GM03348 (cell line): ENCODE results near the gene THADA.
"Not testable (repeated sequence)": the region's sequence is repeated elsewhere in the genome, so short reads cannot be mapped to it uniquely, and the experiment has no call there.

Experiments used
- DNase-seq: peaks from one replicate; pipeline ENCODE4 v3.0.0; 2012; ENCODE audit warnings: low spot score

The THADA gene

GRCh38 chr2:43207553-43208300 lies 388.1 kb downstream of the THADA start:
- DNase-seq = no peak

GRCh38 chr2:43206602-43207001 lies 389.2 kb downstream of the THADA start:
- DNase-seq = no peak

DNA sequence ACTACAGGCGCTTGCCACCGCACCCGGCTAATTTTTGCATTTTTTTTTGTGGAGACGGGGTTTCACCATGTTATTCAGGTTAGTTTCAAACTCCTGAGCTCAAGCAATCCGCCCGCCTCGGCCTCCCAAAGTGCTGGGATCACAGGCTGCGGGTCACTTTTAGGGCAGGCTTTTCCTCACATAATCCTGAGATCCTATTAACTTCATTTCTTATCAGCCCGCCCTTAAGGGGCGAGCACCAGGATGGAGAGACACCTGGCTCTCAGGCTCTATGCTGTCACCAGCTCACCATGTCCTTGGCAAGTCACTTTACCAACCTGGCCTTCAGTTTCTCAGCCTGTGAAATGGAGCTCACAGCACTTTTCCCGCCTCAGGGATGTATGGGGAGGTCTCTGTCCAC lies 392.5 kb downstream of the THADA start:
- no peak for DNase-seq

GRCh38 chr2:43202289-43202688 lies 393.5 kb downstream of the THADA start:
- DNase-seq = no peak

DNA sequence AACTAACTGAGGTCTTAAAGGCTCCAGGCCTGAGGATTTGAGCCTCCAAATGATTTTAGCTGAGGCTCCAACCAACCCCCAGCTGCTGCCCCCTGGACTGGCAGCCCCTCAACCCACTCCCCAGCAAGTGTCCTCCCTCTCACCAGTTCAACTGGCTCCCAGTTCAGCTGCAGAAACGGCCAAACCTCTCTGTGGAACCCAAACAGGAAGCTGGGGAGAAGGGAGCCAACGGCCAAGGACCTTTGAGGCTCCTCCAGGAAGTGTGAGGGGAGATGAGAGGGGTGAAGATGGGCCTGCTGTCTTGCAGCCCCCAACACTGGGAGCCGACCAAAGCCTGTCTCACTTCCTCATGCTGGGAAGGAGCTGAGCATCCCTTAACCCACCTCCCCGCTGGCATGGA lies 394.3 kb downstream of the THADA start:
- DNase-seq = no peak

- no peak for DNase-seq
Observed at GRCh38 chr2:43201016-43201415, 394.8 kb downstream of the THADA start.

GRCh38 chr2:43199492-43200488 lies 396.0 kb downstream of the THADA start:
- no peak for DNase-seq

GRCh38 chr2:43198263-43198662 lies 397.6 kb downstream of the THADA start:
- no peak for DNase-seq

- DNase-seq = no peak
Observed at GRCh38 chr2:43197588-43197896, 398.3 kb downstream of the THADA start.

GRCh38 chr2:43196768-43197587 lies 398.9 kb downstream of the THADA start:
- no peak for DNase-seq

DNA sequence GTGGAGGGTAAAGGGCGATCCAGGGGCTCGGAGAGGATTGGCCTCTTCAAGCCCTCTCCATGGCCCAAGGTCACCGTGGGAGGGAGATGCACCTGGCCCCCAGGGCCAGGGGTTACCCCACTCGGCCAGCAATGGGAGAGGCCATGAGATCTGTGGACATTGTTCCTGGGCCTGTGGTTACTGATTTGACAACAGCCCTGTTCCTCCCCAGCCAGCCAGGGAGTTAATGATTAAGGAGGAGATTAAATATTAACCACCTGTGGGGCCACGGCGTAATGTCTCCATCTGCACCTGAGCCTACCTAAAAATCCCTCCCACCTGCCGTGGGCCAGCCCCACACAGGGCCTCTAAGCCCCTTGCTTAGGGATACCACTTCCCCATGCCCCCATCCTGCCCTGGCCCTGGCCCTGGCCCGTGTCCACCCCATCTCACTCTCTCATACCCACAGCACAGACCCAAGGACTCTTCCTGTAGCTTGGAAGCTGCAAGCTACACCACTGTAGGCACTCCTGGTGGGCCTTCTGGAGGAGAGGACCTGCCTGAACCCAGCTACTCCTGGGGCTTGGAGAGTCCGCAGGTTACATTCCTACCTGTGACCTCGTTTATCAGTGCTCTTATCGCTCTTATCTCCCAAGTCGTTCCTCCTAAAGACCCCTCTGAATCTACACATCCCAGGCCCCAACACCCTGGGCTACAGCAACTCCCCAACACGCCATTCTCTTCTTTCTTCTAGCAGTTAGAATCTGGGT lies 401.5 kb downstream of the THADA start:
- no peak for DNase-seq

GRCh38 chr2:43193652-43194120 lies 402.2 kb downstream of the THADA start:
- DNase-seq = no peak

GRCh38 chr2:43192744-43193651 lies 402.8 kb downstream of the THADA start:
- no peak for DNase-seq

- no peak for DNase-seq
Observed at GRCh38 chr2:43191947-43192516, 403.8 kb downstream of the THADA start.

DNA sequence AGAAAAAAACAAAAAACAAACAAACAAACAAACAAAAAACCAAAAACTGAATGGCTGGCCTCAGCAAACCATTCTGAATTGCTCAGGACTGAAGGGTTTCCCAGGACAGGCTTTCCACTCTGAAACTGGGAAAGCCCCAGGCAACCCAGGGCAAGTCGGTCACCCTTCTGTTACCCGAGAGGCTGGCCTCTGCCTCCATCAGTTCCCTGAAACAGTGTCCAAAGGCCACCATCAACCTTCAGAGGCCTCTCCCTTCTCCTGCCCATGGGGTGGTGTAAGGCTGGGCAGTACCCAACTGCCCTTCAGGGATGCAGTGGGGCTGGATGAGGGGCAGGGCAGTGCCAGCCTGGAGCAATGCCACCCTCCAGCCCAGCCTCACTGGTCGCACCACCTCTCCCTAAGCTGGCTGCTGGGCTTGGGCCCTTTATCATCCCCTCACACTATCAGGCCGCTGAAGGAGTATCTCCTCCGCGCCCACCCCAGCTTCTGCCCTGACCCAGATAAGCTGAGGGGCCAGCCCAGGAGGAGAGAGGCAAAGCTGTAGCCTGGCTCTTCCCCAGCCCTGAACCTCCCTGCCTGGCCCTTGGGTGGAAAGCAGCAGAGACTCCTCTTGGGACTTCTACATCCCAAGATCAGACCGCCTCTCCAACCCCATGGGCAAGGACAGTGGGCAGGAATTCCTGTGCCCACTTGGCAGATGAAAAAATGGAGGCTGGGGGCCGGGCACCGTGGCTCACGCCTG lies 405.4 kb downstream of the THADA start:
- DNase-seq = no peak

DNA sequence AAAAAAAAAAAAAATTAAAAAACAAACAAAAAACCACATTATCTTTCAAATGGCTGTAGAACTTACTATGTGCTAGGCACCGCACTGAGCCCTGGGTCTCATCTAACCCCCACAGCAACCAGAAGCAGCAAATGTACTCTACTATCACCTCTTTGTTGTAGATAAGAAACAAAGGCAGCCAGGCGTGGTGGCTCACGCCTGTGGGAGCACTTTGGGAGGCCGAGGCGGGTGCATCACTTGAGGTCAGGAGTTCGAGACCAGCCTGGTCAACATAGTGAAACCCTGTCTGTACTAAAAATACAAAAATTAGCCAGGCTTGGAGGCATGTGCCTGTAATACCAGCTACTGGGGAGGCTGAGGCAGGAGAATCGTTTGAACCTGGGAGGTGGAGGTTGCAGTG lies 406.0 kb downstream of the THADA start:
- not testable (repeated sequence) for DNase-seq

DNA sequence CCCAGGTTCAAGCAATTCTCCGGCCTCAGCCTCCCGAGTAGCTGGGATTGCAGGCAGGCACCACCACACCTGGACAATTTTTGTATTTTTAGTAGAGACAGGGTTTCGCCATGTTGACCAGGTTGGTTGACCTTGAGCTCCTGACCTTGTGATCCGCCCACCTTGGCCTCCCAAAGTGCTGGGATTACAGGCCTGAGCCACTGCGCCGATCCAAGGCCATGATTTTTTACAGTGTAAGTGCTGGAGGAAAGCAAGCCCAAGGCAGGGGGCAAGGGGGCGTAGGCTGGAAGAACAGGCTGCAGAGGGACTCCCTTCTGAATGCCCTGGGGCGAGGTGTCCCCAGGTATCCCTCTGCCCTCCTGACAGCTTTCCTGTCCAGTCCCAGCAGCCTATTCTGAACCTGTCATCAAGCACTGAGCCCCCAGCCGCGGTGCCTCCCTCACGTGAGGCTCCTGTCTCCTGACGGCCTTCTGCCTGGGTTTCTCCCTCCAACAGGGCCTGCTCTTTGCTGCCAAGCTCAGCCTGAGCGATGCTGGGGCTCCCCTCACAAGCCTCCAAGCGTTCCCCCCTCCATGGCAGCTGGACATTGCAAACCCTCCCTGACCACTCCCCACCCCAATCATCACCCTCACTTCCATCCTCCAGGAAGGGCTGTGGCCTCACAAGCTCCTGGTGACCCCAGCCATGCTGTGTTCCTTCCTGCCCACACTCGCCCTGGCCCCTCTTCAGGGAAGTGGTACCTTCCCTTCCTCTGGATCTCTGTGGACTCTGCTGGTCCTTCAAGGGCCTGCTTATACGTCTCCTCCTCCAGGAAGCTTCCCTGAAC lies 407.1 kb downstream of the THADA start:
- no peak for DNase-seq

DNA sequence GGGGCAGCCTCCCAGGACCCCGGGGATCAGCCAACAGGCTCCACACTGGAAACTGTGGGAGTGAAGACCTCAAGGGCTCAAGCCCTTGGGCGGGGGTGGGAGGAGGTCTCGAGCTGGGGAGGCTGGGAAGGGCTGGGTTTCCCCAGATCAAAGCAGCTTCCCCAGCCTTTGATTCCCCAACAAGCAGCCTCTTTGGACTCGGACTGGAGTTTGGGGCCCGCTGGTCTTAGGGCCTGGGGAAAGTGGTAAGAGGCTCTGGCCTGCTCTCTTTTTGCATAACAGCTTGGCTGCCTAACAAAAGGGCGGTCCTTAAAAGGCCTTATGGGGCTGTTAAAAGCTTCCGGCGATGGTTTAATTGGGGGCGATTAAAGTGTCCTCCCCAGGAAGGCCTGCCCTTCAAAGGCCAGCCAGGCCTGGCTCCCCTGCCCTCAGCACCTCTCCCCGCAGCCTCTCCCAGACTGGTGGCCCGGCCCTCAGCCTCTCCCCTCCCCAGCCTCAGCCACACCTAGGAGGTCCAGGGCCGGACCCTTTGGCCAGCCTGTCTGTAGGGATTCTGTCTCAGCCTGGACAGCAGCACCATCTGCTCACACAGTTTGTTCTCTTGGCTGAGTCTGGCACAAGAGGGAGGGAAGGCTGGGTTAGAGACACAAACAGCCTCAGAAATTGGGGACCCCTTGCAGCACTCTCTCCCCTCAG lies 409.0 kb downstream of the THADA start:
- no peak for DNase-seq
